Measurements from ENCODE around the gene SEL1L2.

Gene SEL1L2

DNA sequence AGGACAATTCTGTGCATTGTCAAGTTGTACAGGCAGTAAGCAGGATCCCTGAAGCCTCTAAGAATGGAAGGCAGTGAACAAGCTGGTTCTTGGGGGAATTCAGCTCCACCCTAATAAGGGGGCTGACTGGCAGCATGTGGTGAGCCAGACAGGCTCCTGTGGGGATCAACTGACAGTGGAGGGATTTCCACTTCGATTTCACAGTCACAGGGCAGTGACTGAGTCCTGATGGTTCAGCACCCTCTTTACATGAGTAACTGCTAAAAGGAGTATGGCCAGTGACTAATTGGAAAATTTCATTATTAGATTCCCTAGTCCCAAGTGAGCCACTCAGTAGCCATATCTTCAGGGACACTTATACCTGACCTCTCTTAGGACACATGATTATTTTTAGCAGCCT lies 127.2 kb downstream of the SEL1L2 start:
- DNase-seq = no peak

DNA sequence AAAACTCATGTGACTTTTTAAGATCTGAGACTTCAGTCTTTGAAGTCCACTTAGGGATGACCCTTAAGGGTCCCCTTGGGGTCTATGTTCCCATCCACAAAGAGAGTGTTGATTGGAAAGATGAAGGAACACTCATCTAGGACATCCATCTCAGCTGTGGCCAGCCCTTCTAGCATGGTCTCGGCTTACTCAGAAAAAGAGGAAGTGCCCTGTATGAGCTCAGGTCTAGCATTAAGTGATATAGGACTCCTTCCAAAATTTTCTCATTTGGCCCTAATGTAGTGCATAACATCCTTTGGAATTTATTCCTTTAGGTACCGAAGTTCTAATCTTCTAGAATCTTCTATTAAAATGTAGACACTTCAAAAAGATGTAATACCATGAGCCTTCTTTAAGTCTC lies 128.2 kb downstream of the SEL1L2 start:
- DNase-seq = no peak

DNA sequence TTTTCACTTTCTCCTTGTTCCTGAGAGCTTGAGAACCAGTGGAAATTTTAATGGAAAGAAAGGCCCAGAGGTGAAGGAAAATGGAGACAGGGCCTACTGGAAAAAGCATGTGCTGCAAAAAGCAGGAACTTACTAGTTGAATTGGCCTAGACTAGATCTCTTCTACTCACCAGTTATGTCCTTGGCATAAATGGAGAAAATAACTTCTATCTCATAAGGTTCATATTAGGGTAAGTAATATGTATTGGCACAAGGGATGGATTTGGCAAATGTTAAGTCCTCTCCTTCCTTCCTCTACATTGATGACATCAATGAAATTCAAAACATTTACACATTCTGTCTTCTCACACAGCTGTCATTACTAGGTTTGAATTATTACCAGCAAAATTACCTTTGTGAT lies 131.5 kb downstream of the SEL1L2 start:
- DNase-seq = no peak

DNA sequence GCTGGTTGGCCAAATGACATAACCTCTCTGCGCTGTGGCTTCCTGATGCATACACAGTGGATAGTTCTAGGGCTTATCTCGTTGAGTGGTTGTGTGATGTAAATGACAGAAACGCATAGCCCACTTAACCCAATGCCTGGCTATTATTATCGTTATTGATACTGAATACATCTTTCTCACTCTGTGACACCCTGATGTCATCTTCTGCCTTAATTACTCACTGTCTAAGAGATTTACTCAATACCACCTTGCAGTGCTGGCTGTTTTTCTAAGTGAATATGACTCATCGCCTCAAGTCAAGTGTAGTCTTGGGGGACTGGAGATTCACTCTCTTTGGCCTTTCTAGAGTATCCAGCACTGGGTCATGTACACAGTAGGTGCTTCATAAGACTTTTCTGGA lies 132.0 kb downstream of the SEL1L2 start:
- DNase-seq = no peak

- DNase-seq = no peak
These were observed 132.5 kb downstream of the SEL1L2 start for GRCh38 chr20:13857961-13858360.

DNA sequence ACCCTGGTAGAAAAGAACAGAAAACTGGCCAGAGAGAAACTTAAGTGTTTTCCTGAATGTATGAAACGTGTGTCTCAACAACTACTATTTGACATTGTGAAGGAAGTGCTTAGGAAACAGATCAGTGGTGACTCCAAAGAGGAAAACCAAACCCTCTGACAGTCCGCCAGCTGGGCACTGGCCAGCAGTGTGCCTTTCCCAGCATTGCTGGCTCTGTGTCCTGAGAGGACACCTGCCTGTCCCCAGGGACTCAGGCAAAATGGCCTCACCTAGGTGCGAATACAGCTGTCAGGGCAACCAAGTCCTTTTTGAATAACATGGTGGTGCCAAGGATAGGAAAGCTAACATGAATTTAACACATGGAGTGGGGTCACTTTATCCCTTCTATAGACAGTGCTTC lies 133.1 kb downstream of the SEL1L2 start:
- DNase-seq = no peak

DNA sequence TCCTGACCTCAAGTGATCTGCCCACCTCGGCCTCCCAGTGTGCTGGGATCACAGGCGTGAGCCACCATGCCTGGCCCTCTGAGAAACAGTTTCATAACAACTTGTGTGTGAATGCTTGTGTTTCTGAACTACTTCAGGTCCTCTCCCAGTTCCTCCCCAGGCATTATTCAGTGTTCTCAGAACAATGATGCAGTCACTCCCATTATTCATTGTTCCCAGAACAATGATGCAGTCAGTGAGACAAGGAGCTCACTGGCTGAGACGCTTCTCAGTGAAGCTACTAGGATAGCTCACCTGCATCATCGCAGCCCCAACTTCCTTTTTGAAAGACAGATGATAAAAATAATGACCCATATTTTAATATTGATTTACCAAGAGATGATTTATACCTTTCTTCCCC lies 134.1 kb downstream of the SEL1L2 start:
- no peak for DNase-seq

GRCh38 chr20:13855613-13856012 lies 134.8 kb downstream of the SEL1L2 start:
- DNase-seq = no peak

DNA sequence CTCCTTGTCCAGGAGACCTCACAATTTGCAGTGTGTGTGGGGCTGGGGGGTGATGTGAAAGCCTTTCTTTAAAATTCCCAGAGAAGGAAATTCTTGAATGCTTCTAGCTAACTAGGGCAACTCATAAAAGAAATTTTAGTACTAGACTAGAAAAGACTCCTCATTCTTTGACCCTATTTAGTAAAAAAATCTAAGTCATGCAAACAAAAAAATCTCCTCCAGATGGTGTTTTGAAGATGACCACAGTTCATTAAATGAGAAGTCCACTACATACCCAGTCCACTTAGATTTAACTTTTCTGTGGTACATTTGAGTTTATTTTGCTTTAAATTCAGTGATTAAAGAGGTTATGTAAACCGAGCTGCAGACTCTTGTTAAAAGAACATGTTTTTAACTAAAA lies 138.1 kb downstream of the SEL1L2 start:
- DNase-seq = no peak

DNA sequence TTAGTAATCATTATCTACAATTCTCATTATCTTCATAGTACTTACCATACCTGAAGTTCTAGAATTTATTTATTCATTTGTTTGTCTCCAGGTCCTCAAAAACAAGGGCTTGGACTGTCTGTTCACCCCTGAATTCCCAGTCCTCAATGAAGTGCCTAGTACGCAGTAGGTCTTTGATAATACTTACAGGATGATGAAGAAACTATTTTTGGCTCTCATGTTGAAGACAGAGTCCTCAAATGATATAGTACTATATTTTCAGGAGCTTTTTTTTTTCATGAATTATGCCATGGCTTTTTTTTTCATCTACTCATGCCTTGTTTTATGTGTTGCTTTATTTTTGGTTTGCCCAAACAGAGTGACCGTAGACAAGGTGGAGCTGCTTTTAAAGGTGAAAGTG lies 139.1 kb downstream of the SEL1L2 start:
- DNase-seq = no peak

DNA sequence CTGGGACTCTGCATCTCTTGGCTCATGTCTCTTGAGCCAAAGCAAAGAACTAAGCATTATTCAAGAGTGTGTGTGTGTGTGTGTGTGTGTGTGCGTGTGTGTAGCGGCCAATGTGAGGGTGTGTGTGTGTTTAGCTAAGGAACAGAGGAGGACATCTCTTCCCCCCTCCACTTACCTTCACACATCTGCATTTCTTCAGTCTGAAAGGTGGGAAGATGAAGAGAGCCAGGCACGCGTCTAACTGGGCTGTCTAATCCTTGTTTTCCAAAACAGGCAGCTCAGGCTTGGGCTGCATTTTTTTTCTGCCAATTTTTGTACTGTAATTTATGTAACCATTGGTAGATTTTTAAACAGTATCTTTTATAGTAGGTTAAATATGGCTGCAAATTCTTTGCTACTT lies 146.1 kb downstream of the SEL1L2 start:
- no peak for DNase-seq

GRCh38 chr20:13841206-13841605 lies 149.2 kb downstream of the SEL1L2 start:
- no peak for DNase-seq

- no peak for DNase-seq
These were observed 150.3 kb downstream of the SEL1L2 start for GRCh38 chr20:13840093-13840465.

- DNase-seq = no peak
These were observed 150.9 kb downstream of the SEL1L2 start for GRCh38 chr20:13839421-13840092.

DNA sequence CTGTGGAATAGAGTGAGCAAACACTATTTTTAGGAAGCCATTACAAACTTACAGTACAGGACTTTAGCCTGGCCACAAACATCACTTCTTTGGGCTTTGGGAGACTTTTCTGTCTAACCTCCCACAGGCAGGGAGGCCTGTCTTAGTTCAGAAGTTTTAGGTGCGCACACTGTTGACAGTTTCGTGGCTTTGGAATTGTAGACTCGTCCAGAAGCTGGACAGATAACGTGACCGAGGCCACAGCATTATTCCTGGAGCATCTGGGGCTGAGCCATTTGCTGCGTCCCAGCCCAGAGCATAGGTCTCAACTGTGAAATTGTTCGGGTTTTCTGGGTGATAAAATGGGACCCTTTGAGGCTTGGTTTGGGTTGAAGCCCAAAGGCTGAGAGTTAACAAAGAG lies 151.8 kb downstream of the SEL1L2 start:
- DNase-seq = no peak

DNA sequence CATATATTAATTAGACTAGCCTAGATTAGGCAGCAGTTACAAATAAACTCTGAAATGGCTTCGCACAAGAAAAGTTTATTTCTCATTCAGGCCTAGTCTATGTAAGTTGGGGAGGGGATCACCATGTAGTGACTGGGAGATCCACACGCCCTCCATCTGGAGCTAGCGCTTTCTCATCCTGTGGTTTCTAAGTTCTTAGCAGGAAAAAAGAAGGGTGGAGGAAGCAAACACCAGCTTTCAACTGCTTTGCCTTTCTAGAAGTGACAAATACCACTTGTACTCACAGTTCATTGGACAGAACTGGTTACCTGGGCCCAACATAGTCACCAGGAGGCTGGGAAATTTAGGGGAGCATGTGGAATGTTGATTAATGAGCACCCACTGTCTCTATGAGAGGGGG lies 158.9 kb downstream of the SEL1L2 start:
- DNase-seq = no peak

- no peak for DNase-seq
These were observed 164.9 kb downstream of the SEL1L2 start for GRCh38 chr20:13825465-13825864.

DNA sequence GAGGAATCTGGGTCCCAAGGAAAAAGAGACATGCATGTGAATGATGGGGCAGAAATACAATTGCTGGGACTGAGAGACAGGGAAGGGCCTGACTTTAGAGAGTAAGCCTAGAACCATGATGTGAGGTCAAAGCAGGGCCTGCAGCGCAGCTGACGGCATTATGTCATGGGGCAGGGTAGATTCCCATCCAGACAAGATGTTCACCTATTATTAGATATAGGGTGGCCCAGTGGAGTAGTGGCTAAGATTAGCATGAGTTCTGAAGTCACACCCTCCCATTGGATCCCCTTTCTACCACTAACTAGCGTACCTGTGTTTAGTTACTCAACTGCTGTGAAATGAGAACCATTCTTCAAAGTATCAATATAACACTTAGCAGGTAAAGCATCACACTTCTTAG lies 166.0 kb downstream of the SEL1L2 start:
- DNase-seq = no peak

DNA sequence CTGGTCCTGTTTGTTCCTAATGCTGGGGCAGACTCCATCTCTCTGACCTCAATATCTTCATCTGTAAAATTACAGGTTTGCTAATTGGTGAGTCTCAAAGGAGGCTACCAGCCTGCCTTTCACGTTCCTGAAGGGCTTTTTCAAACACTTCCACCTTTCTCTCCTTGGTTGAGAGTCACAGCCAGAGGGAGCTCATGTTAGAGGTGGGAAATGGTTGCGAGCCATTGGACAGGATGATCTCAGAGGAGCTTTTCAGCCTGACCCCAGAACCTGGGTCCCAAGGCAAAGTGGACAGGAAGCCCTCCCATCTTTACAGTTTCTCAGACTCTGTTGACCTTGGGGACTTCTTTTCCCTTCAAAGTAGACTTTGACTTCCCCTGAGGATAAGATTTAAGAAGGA lies 168.0 kb downstream of the SEL1L2 start:
- DNase-seq = no peak

GRCh38 chr20:13821876-13822275 lies 168.5 kb downstream of the SEL1L2 start:
- DNase-seq = no peak

- DNase-seq = peak; percentile 52
These were observed 170.3 kb downstream of the SEL1L2 start for GRCh38 chr20:13819885-13820645.

DNA sequence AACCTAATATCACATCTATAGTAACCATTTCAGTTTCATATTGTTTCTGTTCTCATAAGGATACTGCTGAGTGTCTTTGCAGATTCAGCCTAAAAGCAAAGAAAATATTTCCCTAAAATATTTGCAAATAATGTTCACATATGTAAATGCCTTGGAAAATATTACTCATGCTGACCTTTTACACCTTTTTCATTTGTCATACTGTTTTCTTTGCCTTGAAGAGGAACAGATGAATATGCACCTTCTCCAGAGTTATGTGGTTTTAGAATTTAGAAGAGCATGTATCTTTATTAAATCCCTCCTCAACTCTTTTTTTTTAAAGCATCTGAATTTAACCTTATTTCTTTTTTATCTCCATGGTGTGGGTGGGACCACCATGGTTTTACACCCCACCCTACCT lies 173.1 kb downstream of the SEL1L2 start:
- DNase-seq = no peak

- no peak for DNase-seq
These were observed 173.7 kb downstream of the SEL1L2 start for GRCh38 chr20:13816757-13817156.

- no peak for DNase-seq
These were observed 175.7 kb downstream of the SEL1L2 start for GRCh38 chr20:13814672-13815071.

GRCh38 chr20:13813910-13814309 lies 176.5 kb downstream of the SEL1L2 start:
- DNase-seq = no peak
